ENCODE measurements around the gene EFNA4. TPM values are rescaled to one million over a fixed set of nuclear protein-coding genes. Genes with fewer than 3 reads are reported as not detected.

The EFNA4 gene
- total and polyA plus RNA-seq, 2 of the 8 experiments (the other 6 are each of a cell fraction or from before 2014, with no cell fraction given): 21.9 to 23.9 TPM

DNA sequence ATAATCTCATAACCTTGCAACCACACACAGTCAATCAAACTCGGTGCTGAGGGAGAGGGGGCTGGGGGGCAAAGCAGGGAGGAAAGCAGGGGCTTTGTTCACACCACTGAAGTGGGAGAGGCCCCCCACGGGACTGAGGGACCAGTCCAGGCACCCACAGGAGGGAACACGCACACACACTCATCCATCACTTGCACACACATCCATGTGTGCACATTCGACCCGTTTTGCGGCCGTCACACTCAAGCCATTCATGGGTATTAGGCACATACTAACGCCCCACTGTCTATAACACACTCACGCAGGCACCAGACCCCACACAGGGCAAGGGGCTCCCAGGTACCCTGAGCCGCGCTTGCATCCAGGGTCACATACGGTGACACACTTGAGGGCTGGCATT is 29.1 kb downstream of the EFNA4 start (continued):
- TF ChIP-seq CBX8 (IDR thresholded peaks at IDR 0.05; ENCODE audit: borderline replicate concordance, low read depth, low read length) (no peak), SIRT6 (IDR thresholded peaks at IDR 0.05; ENCODE audit: low read length) (no peak), PHF8 (conservative IDR thresholded peaks at IDR 0.05; ENCODE audit: low read depth, low read length) (no peak), POLR2A (IDR thresholded peaks at IDR 0.05; ENCODE audit: control extremely low read depth in 1 of 2, low read depth in 2 of 2, low read length in 2 of 2) (no peak), CBX5 (IDR thresholded peaks at IDR 0.05; ENCODE audit: low read depth, low read length) (no peak), KDM1A (IDR thresholded peaks at IDR 0.05; ENCODE audit: borderline replicate concordance, low read length) (no peak), BRCA1 (IDR thresholded peaks at IDR 0.05; ENCODE audit: low read depth, low read length) (no peak)

Data from H1 (cell line).